ENCODE data around the gene GNG13.

DNA sequence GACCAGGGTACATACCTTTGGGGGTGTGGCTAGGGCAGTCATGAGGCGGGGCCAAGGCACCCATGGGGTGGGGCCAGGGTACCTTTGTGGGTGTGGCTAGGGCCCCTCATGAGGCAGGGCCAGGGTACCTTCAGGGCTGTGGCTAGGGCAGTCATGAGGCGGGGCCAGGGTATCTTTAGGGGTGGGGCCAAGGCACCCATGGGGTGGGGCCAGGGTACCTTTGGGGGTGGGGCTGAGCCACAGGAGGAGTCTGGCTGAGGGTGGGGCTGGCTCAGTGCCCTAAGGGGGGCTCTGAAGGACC is 3.5 kb downstream of the GNG13 start:
- TF ChIP-seq, protein P1, sequence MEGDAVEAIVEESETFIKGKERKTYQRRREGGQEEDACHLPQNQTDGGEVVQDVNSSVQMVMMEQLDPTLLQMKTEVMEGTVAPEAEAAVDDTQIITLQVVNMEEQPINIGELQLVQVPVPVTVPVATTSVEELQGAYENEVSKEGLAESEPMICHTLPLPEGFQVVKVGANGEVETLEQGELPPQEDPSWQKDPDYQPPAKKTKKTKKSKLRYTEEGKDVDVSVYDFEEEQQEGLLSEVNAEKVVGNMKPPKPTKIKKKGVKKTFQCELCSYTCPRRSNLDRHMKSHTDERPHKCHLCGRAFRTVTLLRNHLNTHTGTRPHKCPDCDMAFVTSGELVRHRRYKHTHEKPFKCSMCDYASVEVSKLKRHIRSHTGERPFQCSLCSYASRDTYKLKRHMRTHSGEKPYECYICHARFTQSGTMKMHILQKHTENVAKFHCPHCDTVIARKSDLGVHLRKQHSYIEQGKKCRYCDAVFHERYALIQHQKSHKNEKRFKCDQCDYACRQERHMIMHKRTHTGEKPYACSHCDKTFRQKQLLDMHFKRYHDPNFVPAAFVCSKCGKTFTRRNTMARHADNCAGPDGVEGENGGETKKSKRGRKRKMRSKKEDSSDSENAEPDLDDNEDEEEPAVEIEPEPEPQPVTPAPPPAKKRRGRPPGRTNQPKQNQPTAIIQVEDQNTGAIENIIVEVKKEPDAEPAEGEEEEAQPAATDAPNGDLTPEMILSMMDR (IDR thresholded peaks at IDR 0.05), result no peak
- TF ChIP-seq POLR2A (IDR thresholded peaks at IDR 0.05), result no peak

All from lower leg skin (tissue), 3 donors.